Measurements from ENCODE around the gene SNX7. TPM values are rescaled to one million over a fixed set of nuclear protein-coding genes. Genes with fewer than 3 reads are reported as not detected.

Gene SNX7
- total RNA-seq, 4 donors from 2014 or later: 0.75 to 3.3 (median 2.4) TPM

GRCh38 chr1:98674075-98674781 lies 12.7 kb downstream of the SNX7 start:
- TF ChIP-seq, protein P1, sequence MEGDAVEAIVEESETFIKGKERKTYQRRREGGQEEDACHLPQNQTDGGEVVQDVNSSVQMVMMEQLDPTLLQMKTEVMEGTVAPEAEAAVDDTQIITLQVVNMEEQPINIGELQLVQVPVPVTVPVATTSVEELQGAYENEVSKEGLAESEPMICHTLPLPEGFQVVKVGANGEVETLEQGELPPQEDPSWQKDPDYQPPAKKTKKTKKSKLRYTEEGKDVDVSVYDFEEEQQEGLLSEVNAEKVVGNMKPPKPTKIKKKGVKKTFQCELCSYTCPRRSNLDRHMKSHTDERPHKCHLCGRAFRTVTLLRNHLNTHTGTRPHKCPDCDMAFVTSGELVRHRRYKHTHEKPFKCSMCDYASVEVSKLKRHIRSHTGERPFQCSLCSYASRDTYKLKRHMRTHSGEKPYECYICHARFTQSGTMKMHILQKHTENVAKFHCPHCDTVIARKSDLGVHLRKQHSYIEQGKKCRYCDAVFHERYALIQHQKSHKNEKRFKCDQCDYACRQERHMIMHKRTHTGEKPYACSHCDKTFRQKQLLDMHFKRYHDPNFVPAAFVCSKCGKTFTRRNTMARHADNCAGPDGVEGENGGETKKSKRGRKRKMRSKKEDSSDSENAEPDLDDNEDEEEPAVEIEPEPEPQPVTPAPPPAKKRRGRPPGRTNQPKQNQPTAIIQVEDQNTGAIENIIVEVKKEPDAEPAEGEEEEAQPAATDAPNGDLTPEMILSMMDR (IDR thresholded peaks at IDR 0.05 in 4 of 5, conservative IDR thresholded peaks at IDR 0.05 in 1 of 5): no peak
- no peak for TF ChIP-seq POLR2A (IDR thresholded peaks at IDR 0.05)
- no peak for ATAC-seq
- Histone ChIP-seq H3K4me1 (no peaks in the 10 kb centered on the region), H3K27me3 (no peaks in the 10 kb centered on the region), H3K36me3 (no peaks in the 10 kb centered on the region), H3K9me3 (no peaks in the 10 kb centered on the region), H3K27ac (no peak overlapping the region), H3K4me3 (no peak overlapping the region)
- intact Hi-C loops (cut with DNase I; ENCODE audit: low total_unique reads): no loop called here
- in situ Hi-C loops (cut with MboI; ENCODE audit: low sequenced_read_pairs in 4 of 4): no loop called here
- no peak for DNase-seq

DNA sequence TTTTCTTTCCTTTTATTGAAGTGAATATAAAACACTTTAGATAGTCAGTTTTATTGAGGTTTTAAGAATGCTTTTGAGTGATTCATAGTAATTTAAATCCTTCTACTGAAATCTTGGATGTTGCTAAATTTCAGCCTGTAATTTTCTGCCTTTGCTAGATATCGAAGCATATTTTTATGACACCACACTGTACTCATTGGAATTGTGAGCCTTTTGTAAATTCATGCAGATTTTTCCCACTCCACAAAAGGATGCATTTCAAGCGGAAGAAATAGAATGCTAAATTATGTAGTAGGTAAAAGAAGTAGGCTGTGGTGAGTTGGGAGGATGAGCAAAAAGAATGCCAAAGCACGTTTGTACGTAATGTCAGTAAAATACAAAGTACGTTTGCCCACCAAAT lies 13.8 kb downstream of the SNX7 start:
- no peaks in the 10 kb centered on the region for H3K27me3 ChIP-seq
- no peak overlapping the region for H3K27ac ChIP-seq
- no peak for TF ChIP-seq POLR2A (IDR thresholded peaks at IDR 0.05)
- TF ChIP-seq, protein P1 (IDR thresholded peaks at IDR 0.05 in 4 of 5, conservative IDR thresholded peaks at IDR 0.05 in 1 of 5): no peak
- H3K4me3 ChIP-seq: no peak overlapping the region
- ATAC-seq: no peak
- intact Hi-C loops (cut with DNase I; ENCODE audit: low total_unique reads) (no loop called here), in situ Hi-C loops (cut with MboI; ENCODE audit: low sequenced_read_pairs in 4 of 4) (no loop called here)
- DNase-seq: no peak
- H3K9me3 ChIP-seq: no peaks in the 10 kb centered on the region
- no peaks in the 10 kb centered on the region for H3K4me1 ChIP-seq
- H3K36me3 ChIP-seq: no peaks in the 10 kb centered on the region

DNA sequence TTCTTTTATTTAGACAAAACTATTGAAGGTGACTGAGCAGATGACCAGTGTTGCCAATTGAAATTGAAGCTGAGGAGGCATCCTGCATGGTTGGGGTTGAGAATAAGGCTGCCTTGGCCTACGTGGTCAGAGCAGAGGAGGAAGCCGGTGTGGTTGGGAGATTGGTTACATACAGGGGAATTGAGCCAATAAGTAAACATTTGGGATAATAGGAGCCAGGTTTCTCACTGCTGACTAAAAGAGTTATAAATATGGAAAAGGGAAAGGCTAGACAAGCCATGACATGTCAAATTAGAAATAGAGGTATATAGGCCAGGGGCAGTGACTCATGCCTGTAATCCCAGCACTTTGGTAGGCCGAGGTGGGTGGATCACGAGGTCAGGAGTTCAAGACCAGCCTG lies 15.8 kb downstream of the SNX7 start:
- ATAC-seq (no peak), DNase-seq (no peak)
- Histone ChIP-seq H3K27me3 (no peaks in the 10 kb centered on the region), H3K36me3 (no peaks in the 10 kb centered on the region), H3K4me3 (no peak overlapping the region), H3K9me3 (no peaks in the 10 kb centered on the region), H3K27ac (no peak overlapping the region), H3K4me1 (no peaks in the 10 kb centered on the region)
- TF ChIP-seq, protein P1 (IDR thresholded peaks at IDR 0.05 in 4 of 5, conservative IDR thresholded peaks at IDR 0.05 in 1 of 5): no peak
- no peak for TF ChIP-seq POLR2A (IDR thresholded peaks at IDR 0.05)
- intact Hi-C loops (cut with DNase I; ENCODE audit: low total_unique reads): no loop called here
- in situ Hi-C loops (cut with MboI; ENCODE audit: low sequenced_read_pairs in 4 of 4): no loop called here

DNA sequence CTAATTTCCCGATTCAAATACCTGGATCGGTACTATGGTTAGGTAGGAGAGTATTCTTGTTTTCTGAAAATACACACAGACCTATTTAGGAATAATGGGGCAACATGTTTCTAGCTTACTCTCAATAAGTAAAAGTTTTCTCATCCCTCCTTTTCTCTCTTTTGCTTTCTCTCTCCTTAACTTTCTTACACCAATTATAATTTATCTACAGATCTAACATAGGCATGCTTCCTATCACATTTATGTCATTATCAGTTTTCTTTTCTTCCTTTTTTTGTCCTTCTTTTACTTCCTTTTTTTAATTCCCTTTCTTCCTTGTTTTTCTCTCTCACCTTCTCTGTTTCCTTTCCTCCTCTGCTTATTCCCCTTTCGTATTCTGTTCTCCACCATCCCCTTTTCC lies 20.3 kb downstream of the SNX7 start:
- no peaks in the 10 kb centered on the region for H3K9me3 ChIP-seq
- ATAC-seq (no peak), DNase-seq (no peak)
- intact Hi-C loops (cut with DNase I; ENCODE audit: low total_unique reads): no loop called here
- TF ChIP-seq, protein P1 (IDR thresholded peaks at IDR 0.05 in 4 of 5, conservative IDR thresholded peaks at IDR 0.05 in 1 of 5): no peak
- TF ChIP-seq POLR2A (IDR thresholded peaks at IDR 0.05): no peak
- H3K36me3 ChIP-seq: no peaks in the 10 kb centered on the region
- H3K27me3 ChIP-seq: no peaks in the 10 kb centered on the region
- H3K27ac ChIP-seq: no peak overlapping the region
- in situ Hi-C loops (cut with MboI; ENCODE audit: low sequenced_read_pairs in 4 of 4): no loop called here
- H3K4me3 ChIP-seq: no peak overlapping the region
- H3K4me1 ChIP-seq: no peaks in the 10 kb centered on the region
